IPS DF 19.7 (cell line): ENCODE data around the gene SPINT3.
"Not testable (repeated sequence)": the region's sequence is repeated elsewhere in the genome, so short reads cannot be mapped to it uniquely, and the experiment has no call there.

Experiments used
- DNase-seq: peaks from one replicate; pipeline ENCODE4 v3.0.0-alpha.2; 2013; ENCODE audit warnings: low read depth, low spot score

SPINT3 gene

DNA sequence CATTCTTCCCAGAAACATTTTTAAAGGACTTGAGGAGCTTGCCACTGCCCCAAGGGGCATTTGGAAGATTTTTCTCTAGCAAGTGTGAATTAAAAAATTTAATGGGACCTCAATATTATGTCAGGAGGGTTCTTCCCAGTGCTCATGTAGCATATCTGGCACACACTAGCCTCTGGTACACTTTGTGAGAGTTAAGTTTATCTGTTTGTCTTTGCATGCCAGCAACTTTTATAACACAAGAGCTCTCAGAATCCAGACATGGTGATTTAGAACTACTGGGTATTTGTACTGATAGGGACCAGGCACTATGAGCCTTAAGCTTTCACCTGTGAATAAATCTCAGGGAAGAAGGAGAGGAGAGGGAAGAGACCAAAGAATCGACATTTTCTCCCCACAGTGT, 12.9 kb downstream of the SPINT3 start:
- DNase-seq, result no peak

DNA sequence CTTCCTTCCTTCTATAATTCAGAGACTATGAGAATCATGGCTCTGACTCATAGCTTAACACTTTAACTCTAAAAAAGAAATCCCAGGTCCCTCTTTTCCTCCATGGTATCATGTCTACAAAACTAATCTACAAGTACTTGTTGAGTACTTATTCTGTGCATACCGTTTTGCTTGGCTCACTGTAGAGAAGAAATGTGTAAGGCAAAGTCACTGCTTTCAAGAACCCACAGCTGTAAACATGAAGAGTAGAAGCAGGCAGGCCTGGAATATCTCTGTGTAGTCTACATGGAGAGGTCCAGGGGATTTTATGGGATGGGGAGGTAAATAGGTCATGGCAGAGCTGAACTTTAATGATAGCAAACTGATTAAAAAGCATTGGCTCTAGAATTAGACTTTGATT, 13.8 kb downstream of the SPINT3 start:
- DNase-seq, result no peak

DNA sequence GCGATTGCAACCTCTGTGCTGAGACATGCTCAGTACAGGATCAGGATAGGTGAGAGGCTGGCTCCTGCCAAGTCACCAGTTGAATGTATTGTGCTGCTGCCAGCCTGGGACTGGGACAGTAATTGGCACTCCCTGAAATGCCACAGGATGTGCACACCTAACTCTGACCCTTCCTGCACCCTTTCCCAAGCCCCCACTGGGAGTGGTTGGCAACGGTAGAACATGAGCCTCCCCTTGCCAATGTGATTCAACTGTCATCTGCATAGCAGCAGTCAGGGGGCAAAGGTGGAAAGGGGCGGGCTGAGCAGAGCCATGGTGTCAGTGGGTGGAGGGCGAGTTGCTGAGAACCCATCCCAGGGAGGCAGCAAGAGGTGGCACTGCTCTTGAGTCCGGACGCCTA, 15.4 kb downstream of the SPINT3 start:
- DNase-seq, result no peak

GRCh38 chr20:45497971-45498494, 17.4 kb downstream of the SPINT3 start:
- no peak for DNase-seq

DNA sequence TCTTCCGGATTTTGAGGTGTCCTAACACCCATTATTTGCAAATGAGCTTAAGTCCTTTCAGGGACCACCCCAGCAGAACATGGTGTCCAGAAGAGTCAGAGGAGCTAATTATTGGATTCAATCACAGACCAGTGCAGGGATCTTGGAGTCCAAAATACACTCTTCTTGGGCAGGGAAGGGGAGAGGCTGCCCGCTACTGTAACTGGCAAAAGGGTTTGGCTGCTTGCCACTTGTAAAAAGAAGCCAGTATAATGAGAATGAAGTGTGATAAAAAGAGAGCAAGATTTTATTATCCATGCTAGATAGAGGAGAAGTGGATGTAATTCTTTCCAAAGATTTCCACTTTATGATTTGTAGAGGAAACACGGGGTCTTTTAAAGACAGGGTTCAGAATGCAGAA, 19.3 kb downstream of the SPINT3 start:
- DNase-seq, result no peak

- DNase-seq, result no peak
Measured at GRCh38 chr20:45495501-45495941, 19.9 kb downstream of the SPINT3 start.

GRCh38 chr20:45489083-45489531, 26.3 kb downstream of the SPINT3 start:
- DNase-seq, result no peak

GRCh38 chr20:45487231-45487635, 28.2 kb downstream of the SPINT3 start:
- DNase-seq, result no peak

GRCh38 chr20:45485388-45485787, 30.0 kb downstream of the SPINT3 start:
- DNase-seq, result no peak

DNA sequence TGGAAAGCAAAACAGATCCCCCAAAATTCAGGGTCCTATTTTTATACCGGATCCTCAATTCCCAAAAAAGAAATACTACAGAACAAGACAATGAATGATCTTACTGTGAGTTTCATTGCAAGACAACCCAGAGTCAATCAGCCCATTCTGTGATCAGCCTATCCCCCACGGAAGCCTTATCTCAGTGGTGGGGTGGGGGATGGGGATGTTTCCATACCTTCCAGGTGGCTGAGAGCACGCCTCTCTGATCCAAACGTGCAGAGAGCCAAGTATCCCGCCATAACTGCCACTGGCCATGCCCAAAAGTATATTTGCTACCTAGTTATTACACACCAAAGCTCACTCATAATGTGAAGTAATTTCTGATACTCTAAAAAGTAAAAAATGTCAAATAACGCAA, 30.7 kb downstream of the SPINT3 start:
- no peak for DNase-seq

- DNase-seq, result no peak
Measured at GRCh38 chr20:45479822-45480221, 35.6 kb downstream of the SPINT3 start.

GRCh38 chr20:45477530-45478148, 37.8 kb downstream of the SPINT3 start:
- not testable (repeated sequence) for DNase-seq

DNA sequence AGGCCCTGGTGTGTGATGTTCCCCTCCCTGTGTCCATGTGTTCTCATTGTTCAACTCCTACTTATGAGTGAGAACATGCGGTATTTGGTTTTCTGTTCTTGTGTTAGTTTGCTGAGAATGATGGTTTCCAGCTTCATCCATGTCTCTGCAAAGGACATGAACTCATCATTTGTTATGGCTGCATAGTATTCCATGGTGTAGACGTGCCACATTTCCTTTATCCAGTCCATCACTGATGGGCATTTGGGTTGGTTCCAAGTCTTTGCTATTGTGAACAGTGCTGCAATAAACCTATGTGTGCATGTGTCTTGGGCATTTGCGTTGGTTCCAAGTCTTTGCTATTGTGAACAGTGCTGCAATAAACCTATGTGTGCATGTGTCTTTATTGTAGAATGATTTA, 43.1 kb downstream of the SPINT3 start:
- not testable (repeated sequence) for DNase-seq

- no peak for DNase-seq
Measured at GRCh38 chr20:45470937-45471336, 44.5 kb downstream of the SPINT3 start.

DNA sequence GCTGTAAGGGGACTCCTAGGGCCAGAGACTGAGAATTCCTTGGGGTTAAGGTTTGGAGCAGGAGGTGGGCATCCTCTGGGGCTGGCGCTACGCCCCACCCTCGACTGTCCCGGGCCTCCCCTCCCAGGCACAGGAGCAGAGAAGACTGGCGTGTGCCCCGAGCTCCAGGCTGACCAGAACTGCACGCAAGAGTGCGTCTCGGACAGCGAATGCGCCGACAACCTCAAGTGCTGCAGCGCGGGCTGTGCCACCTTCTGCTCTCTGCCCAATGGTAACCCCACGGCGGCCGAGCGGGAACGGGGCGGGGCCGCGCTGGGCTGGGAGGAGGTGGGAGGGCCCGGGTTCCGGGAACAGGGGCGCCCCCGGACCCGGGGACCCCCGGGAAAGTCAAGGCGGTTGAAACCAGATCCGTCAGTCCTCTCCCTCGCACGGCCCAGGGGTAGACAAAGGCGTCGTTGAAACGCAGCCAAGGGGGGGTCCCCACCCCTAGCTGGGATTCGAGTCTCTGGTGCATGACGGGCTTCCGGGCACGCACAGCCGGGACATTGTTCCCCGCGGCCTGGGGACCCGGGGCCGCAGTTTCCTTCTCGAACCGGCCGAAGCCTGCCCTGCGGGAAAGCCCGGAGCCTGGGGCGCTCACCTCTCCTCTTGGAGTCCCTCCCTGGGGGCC, 45.0 kb downstream of the SPINT3 start:
- DNase-seq, result no peak

DNA sequence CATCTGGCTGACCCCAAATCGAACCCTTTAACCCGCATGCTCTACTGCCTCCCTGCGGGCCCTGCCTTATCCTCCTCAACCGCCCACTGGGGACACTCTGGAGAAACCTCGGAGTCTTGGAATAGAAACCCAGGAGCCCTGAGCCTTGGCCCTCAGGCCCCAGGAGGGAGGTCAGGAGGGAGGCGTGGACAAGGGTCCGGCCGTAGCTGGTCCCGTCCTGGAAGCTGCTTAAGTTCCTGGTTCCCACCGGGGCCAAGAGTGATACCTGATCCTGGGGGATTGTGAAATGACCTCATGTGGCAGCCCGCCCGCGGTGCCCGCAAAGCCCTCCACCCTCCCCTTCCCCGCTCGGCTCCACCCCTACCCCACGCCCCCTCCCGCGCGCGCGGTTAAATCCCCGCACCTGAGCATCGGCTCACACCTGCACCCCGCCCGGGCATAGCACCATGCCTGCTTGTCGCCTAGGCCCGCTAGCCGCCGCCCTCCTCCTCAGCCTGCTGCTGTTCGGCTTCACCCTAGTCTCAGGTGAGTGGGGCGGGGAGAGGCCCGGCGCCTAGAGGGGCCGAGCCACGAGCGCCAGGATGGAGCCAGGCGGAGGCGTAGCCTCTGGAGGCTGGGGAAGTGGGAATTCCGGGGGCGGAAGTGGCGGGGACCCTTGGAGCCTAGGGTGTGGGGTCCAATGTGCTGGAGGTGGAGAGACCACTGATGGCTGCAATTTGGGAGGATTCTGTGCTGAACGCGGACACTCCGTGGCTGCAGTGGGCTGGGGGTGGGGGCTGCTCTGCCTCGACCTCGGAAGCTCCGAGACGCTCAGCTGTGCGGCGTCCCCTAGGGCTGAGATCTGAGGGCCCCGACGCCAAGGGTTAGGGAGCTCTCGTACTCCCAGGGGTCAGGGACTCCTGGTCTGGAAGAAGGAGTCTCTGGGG, 45.8 kb downstream of the SPINT3 start, which contains the start of gene WFDC2:
WFDC2 (plus strand) TSS at position 418 of the 926 bp plus-strand sequence; CDS start at position 447, 29 bp downstream.
- DNase-seq, result no peak

GRCh38 chr20:45467861-45468260, 47.6 kb downstream of the SPINT3 start:
- no peak for DNase-seq

DNA sequence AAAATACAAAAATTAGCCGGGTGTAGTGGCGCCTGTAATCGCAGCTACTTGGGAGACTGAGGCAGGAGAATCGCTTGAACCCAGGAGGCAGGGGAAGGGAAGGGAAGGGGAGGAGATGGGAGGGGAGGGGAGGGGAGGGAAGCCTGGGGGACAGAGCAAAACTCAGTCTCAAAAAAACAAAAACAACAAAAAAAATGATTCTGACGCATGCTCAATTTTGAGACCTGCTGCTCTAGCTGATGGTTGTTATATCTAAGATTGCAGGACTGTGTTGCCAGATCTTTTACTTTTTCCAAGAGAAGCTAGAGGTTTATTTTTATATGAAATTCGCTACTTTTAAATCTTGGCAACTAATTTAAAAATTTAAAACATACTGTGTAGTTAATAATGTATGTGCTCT, 48.2 kb downstream of the SPINT3 start:
- DNase-seq, result no peak

DNA sequence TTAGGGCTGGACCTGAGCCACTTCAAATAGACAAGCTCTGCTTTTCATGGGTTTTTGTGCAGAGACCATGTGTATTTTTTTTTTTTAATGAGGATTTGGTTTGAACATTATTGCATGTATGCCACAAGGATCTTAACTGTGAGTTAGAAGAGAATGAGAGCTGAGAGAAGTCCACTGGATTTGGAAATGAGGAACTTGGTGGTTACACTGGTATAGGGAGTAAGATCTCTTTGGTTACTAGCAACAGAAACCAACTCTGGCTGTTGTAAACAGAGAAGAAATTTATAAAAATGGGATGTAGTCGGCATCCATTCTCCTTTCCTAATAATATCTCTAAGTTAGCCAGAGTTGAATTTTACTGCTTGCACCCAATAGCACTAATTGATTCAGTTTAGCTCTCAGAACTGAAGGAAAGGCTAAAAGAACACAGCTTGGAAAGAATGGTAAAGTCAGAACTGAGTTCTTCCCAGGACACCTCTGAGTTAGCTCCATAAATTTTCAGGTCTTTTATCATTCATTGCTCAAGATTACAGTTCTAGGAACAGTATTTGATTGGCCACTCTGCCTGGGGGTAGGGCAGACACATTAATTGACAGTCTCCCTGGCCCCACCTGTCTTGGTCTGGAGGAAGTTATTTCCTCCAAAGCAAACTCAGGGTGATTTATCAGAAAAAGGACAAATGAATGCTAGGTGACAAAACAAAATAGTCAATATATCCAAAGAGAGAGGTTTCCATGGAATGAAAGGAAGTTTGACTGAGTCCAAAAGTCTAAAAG, 49.7 kb downstream of the SPINT3 start:
- DNase-seq, result no peak

DNA sequence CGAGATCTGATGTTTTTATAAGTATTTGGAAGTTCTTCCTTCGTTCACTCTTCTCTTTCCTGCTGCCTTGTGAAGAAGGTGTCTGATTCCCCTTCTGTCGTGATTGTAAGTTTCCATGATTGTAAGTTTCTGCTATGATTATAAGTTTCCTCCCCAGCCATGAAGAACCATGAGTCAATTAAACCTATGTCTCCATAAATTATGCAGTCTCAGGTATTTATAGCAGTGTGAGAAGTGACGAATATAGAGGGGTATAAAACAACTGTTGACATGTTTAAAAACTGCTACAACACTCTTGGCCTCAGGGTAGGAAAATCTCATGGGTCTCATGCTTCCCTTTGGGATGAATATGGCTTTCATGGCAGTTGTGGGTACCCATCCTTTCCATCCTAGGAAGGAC, 51.7 kb downstream of the SPINT3 start:
- no peak for DNase-seq
